Measurements from ENCODE around the gene UGT2A3.

Gene UGT2A3

DNA sequence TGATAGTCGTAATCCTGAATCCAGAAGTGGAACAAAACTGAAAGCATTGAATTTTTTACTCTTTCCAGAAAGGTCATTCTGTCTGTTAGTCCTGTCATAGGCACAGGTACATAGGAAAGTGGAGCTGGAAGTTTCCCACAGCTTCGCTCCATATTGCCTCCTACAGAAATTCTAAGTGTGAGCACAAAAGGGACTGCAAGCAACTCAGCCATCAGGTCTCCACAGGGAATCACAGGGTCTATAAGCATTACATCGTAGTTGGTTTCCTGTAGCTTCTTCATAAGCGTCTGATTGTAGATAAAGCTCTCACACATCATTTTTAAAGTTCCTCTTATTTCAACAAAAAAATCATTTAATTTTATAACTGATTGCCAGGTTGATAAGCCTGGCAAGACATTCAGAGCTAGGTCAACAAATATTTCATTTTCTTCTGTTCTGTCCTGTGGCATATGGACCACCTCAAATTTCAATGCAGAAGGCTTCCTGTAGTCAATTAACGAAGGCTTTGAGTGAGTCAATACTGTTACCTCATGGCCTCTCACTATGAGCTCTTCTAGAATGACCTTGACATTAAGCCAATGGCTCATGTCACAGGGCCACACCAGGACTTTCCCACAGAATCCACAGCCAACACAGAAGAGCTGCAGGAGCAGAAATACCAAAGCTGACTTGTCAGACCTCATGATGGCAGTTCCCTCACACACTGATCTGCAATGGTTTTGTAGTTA is at the start of gene UGT2A3:
Gene UGT2A3 (minus strand): TSS at position 727 of the 728 bp plus-strand sequence. CDS start 44 bp downstream, at position 683.
- no peak within 1 kb of the TSS for H3K4me3 ChIP-seq (ENCODE audit: low read depth, low read length)
- no peak for DNase-seq
- TF ChIP-seq CTCF (IDR thresholded peaks at IDR 0.05; ENCODE audit: low read depth, low read length, missing control alignments), result no peak
- no peaks in the 10 kb centered on the region for H3K27me3 ChIP-seq (replicated peaks)
- H3K27ac ChIP-seq, result no peak within 1 kb of the TSS
- H3K36me3 ChIP-seq (replicated peaks), result no peaks in the 10 kb centered on the region
- in situ Hi-C loops (cut with HindIII; ENCODE audit: low pct_ligation_motif_present, low sequenced_read_pairs), result no loop called here

GRCh38 chr4:68997040-68997439 is 45.4 kb upstream of the UGT2A3 start:
- Histone ChIP-seq H3K36me3 (replicated peaks) (no peaks in the 10 kb centered on the region), H3K27ac (no peak overlapping the region), H3K4me3 (ENCODE audit: low read depth, low read length) (no peak overlapping the region), H3K27me3 (replicated peaks) (no peaks in the 10 kb centered on the region)
- DNase-seq, result no peak
- in situ Hi-C loops (cut with HindIII; ENCODE audit: low pct_ligation_motif_present, low sequenced_read_pairs), result no loop called here
- no peak for TF ChIP-seq CTCF (IDR thresholded peaks at IDR 0.05; ENCODE audit: low read depth, low read length, missing control alignments)

DNA sequence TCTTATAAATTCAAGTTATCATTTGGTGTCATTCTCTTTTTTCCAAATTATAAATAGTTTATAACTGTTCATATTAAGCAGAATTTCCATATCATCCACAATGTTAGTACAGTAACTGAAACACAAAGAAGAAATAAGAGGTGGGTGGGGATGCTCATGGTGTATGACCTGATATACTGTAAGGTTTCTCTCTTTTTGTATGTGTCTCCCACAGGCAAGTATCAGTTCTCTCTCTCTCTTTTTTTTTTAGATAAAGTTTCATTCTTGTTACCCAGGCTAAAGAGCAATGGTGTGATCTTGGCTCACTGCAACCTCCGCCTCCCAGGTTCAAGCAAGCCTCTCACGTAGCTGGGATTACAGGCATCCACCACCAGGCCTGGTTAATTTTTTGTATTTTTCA is 43.7 kb upstream of the UGT2A3 start:
- no peaks in the 10 kb centered on the region for H3K27me3 ChIP-seq (replicated peaks)
- H3K27ac ChIP-seq, result no peak overlapping the region
- TF ChIP-seq CTCF (IDR thresholded peaks at IDR 0.05; ENCODE audit: low read depth, low read length, missing control alignments), result no peak
- H3K36me3 ChIP-seq (replicated peaks), result no peaks in the 10 kb centered on the region
- no peak for DNase-seq
- H3K4me3 ChIP-seq (ENCODE audit: low read depth, low read length), result no peak overlapping the region
- in situ Hi-C loops (cut with HindIII; ENCODE audit: low pct_ligation_motif_present, low sequenced_read_pairs), result no loop called here

DNA sequence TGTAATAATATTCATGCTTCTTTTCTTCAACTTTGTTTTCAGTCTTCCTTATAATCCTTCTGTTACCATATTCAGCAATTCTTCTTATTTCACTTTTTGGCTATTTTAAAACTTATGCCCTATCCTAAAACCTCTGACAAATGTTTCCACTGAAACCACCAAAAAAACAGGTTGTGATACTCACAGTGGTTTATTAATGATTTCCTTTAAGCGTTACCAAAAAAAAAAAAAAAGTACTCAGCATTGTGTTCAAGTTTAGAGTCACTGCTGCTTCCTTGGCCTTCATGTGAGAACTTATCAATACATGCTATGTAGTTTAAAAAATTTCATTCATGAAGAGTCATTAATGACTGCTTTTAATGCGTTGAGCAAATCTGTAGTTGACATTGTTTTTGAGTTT is 35.4 kb upstream of the UGT2A3 start:
- Histone ChIP-seq H3K27me3 (replicated peaks) (no peaks in the 10 kb centered on the region), H3K27ac (no peak overlapping the region), H3K36me3 (replicated peaks) (no peaks in the 10 kb centered on the region), H3K4me3 (ENCODE audit: low read depth, low read length) (no peak overlapping the region)
- no peak for TF ChIP-seq CTCF (IDR thresholded peaks at IDR 0.05; ENCODE audit: low read depth, low read length, missing control alignments)
- DNase-seq, result no peak
- in situ Hi-C loops (cut with HindIII; ENCODE audit: low pct_ligation_motif_present, low sequenced_read_pairs), result no loop called here

GRCh38 chr4:68985442-68985841 is 33.8 kb upstream of the UGT2A3 start:
- no peak for TF ChIP-seq CTCF (IDR thresholded peaks at IDR 0.05; ENCODE audit: low read depth, low read length, missing control alignments)
- Histone ChIP-seq H3K27ac (no peak overlapping the region), H3K4me3 (ENCODE audit: low read depth, low read length) (no peak overlapping the region), H3K27me3 (replicated peaks) (no peaks in the 10 kb centered on the region), H3K36me3 (replicated peaks) (no peaks in the 10 kb centered on the region)
- in situ Hi-C loops (cut with HindIII; ENCODE audit: low pct_ligation_motif_present, low sequenced_read_pairs), result no loop called here
- no peak for DNase-seq

GRCh38 chr4:68984947-68985346 is 33.3 kb upstream of the UGT2A3 start:
- no peak overlapping the region for H3K4me3 ChIP-seq (ENCODE audit: low read depth, low read length)
- no peak for DNase-seq
- no peak for TF ChIP-seq CTCF (IDR thresholded peaks at IDR 0.05; ENCODE audit: low read depth, low read length, missing control alignments)
- no peak overlapping the region for H3K27ac ChIP-seq
- H3K27me3 ChIP-seq (replicated peaks), result no peaks in the 10 kb centered on the region
- no peaks in the 10 kb centered on the region for H3K36me3 ChIP-seq (replicated peaks)
- in situ Hi-C loops (cut with HindIII; ENCODE audit: low pct_ligation_motif_present, low sequenced_read_pairs), result no loop called here

All from brain microvascular endothelial cell (primary cell).